SKM-1 (cell line): ENCODE measurements around the gene NEIL1.
"Not testable (repeated sequence)": the region's sequence is repeated elsewhere in the genome, so short reads cannot be mapped to it uniquely, and the experiment has no call there.

Experiments used
- DNase-seq: peaks from one replicate; lab custom pipeline; 2025; ENCODE audit not compliant: unreplicated experiment; lab: John Stamatoyannopoulos, UW

The NEIL1 gene, protein sequence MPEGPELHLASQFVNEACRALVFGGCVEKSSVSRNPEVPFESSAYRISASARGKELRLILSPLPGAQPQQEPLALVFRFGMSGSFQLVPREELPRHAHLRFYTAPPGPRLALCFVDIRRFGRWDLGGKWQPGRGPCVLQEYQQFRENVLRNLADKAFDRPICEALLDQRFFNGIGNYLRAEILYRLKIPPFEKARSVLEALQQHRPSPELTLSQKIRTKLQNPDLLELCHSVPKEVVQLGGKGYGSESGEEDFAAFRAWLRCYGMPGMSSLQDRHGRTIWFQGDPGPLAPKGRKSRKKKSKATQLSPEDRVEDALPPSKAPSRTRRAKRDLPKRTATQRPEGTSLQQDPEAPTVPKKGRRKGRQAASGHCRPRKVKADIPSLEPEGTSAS

GRCh38 chr15:75346796-75347221 lies at the start of gene NEIL1:
NEIL1 (plus strand) TSS chr15:75347039; CDS start chr15:75348906, 1,867 bp downstream.
- DNase-seq: no peak

- not testable (repeated sequence) for DNase-seq
These were observed 48.1 kb upstream of the NEIL1 start for GRCh38 chr15:75298541-75299310.

- not testable (repeated sequence) for DNase-seq
These were observed 47.5 kb upstream of the NEIL1 start for GRCh38 chr15:75299311-75299688.

DNA sequence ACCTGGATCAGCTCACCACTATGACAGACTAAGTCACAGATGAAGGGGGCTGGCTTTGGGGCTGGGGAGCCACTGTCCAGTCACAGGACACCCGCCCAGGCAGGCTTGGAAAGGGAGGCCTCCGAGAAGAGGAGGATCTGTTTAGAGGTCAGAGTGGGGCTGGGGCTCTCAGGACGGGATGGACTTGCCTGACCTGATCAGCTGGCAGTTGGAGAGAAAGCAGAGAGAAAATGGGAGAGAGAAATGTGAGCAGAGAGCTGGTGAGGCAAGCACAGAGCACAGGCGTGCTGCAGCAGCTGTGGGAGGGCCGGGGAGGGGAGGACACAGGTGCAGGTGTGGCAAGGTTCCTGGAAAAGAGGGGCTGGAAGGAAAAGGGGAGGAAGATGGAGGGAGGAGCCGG lies 46.8 kb upstream of the NEIL1 start:
- DNase-seq: not testable (repeated sequence)

- no peak for DNase-seq
These were observed 44.5 kb upstream of the NEIL1 start for GRCh38 chr15:75302318-75302717.

- not testable (repeated sequence) for DNase-seq
These were observed 44.1 kb upstream of the NEIL1 start for GRCh38 chr15:75302753-75303152.

DNA sequence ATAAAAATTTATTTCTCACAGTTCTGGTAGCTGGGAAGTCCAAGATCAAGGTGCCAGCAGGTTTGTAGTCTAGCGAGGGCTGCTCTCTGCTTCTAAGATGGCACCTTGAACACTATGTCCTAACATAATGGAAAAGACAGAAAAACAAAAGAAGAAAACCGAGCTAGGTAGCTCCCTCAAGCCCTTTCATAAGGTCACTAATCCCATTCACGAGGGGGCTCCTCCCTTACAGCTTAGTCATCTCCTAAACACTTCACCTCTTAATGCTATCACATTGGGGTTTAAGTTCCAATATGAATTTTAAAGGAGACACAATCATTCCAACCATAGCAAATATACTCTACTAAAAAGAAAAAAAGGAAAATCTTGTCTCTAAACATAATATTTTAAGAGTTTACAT lies 40.7 kb upstream of the NEIL1 start:
- DNase-seq: no peak

- DNase-seq: no peak
These were observed 39.0 kb upstream of the NEIL1 start for GRCh38 chr15:75307778-75308390.

DNA sequence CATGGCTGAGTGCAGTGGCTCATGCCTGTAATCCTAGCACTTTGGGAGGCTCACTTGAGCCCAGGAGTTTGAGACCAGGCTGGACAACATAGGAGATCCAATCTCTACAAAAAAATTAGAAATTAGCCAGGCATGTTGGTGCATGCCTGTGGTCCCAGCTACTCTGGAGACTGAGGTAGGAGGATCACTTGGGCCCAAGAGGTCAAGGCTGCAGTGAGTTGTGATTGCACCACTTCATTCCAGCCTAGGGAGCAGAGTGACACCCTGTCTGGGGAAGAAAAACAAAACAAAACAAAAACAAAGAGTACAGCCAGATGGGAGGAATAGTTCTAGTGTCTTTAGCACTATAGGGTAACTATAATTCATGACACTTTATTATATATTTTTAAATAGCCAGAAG lies 37.1 kb upstream of the NEIL1 start:
- no peak for DNase-seq

DNA sequence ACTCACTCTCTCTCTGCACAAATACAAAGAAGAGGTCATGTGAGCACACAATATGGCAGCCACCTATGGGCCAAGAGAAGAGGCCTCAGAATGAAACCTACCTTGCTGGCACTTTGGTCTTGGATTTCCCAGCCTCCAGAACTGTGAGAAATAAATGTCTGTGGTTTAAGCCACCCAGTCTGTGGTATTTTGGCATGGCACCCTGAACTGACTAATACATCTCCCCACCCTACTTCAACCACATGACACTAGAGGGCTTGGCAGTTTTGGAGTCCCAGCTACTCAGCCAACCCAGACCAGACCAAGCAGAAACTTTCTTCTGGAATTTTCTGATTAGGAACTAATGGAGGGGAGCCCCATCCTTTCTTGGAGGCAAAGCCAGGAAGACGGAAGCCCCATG lies 34.3 kb upstream of the NEIL1 start:
- not testable (repeated sequence) for DNase-seq

GRCh38 chr15:75313116-75313845 lies 33.6 kb upstream of the NEIL1 start:
- DNase-seq: no peak

DNA sequence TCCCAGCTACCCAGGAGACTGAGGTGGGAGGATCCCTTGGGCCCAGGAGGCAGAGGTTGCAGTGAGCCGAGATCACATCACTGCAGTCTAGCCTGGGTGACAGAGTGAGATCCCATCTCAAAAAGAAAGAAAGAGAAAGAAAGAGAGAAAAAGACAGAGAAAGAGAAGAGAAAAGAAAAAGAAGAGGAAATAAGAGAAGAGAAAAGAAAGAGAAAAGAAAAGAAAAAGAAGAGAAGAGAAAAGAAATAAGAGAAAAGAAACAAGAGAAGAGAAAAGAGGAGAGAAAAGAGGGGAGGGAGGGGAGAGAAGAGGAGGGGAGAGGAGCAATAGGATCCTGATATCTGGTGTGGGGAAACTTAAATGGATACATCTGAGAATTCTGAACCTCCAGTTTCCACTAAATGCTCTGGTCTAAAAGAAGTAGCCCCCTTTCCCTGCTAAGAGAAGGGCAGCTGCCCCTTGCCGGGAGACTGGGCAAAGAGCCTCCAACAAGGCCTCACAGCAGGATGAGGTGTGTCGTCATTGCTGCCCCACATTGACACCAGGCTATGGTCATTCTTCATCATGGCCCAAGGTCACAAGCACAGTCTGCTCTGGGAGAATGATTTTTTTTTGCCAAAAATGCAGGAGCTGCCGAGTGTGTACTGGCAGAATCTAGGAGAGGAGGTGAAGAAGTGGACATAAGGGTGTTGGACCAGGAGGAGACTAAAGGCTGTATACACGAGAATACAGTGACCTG lies 32.1 kb upstream of the NEIL1 start:
- DNase-seq: no peak

- not testable (repeated sequence) for DNase-seq
These were observed 27.5 kb upstream of the NEIL1 start for GRCh38 chr15:75319231-75319897.

GRCh38 chr15:75321711-75322110 lies 25.1 kb upstream of the NEIL1 start:
- DNase-seq: no peak

GRCh38 chr15:75325922-75326321 lies 20.9 kb upstream of the NEIL1 start:
- no peak for DNase-seq

- DNase-seq: no peak
These were observed 19.8 kb upstream of the NEIL1 start for GRCh38 chr15:75327005-75327404.

DNA sequence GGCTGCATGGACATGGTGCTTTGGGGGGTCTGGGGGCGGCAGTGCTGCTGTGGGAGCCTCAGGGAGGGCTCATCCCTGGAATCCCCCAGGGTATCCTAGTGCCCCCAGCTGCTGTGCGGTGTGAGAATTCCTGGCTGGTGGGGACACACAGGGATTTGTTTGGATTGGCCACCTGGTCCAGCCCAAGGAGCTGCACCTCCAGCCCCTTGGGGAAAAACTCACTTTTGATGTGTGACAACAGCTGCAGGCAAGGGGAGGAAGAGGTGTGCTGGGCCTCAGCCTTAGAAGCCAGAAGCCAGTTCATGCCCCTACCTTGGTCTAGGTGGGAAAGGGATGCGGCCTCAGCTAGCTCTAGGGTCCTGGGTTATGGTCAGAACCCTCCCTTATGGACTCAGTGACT lies 19.3 kb upstream of the NEIL1 start:
- DNase-seq: no peak

DNA sequence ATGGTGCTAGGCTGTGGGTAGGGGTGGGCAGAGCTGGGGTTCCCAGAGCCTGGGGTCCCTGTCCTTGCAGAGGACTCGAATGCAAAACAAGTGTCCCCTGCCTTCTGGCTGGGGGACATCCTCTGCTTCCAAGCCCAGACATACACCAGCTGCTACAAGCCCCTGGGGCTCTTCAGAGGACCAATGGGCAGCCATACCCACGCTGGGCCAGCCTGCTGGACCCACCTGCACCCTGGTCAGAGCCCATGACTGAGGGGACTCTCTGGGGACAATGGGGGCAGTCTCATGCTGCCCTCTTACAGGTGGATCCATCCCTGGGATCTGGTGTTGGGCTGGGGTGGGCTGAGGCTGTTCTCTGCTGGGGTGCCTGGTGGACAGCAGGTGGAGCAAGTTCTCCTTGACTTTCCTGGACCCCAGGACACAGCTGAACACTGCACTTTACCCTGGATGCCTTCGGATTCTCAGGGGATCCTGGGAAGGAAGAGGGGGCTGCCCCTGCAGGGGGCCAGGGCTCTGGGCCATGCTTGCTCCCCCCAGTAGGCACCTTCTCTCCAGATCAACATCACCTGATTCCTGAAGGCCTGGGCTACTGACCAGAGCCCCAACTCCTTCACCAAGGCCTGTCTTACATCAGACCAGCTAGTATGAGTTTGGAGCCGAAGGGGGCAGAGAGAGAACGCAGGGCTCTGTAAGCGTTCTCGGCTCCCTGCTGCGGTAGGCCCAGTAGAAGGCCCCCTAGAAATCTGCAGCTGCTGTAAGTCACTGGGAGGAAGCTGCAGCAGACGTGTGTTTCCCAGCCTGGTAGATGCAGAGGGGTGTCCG lies 18.1 kb upstream of the NEIL1 start:
- no peak for DNase-seq

DNA sequence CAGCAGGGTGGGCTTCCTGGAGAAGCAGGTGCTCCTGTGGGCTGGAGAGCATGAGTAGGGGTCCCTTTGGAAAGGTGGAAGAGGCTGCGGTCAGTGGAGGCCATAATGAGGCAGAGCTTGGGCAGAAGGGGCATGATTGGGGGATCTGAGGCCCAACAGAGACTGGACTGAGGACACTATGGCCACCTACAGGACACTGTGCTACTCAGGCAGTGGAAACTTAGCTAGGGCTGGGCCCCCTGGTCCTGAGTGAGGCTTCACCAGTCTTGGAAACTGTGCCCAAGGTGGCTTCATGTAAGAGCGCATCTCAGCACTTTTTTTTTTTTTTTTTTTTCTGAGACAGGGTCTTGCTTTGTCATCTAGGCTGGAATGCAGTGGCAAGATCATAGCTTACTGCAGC lies 17.3 kb upstream of the NEIL1 start:
- DNase-seq: no peak
